Left forelimb (tissue), 1 donor: Measurements from ENCODE around the gene TRPM1.

Experiments used
- DNase-seq: peaks from one replicate; pipeline ENCODE4 v3.0.0-alpha.2; 2018; ENCODE audit warnings: low spot score

The TRPM1 gene

DNA sequence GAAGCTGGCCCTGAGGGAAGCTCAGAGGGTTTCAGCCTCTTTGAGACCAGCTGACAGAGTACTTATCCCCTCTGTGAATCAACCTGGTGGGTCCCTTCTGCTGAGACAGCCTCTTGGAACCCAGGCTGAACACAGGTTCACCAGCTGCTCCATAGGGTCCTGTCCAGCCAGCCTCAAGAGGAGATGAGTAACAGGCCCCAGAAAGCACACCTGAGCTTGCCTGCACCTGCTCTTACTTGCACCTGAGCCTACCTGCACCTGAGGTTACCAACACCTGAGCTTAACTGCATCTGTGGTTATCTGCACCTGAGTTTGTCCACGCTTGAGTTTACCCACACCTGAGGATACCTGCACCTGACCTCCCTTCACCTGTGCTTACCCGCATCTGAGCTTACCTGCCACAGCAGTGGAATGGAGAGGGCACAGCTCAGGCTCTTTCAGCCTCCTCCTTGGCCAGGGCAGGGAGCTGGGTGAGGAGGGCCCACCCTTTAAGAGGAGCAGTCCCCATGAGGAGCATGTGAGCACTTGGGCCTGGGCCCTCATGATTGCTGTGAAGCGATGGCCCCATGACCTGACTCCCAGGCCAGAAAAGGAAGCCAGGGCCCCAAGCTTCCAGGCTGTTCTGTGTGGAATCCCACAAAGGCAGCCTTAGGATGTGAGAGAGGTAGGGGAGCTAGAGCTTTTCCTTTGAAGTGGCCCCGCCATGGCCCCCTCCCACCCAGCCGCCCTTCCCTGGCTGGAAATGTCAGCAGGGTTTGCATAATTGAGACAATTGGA lies at the start of gene TRPM1:
Gene TRPM1, minus strand, starts transcription at position 464 of the 777 bp plus-strand sequence. CDS start 20,370 bp downstream, outside the sequence.
- DNase-seq, result no peak

DNA sequence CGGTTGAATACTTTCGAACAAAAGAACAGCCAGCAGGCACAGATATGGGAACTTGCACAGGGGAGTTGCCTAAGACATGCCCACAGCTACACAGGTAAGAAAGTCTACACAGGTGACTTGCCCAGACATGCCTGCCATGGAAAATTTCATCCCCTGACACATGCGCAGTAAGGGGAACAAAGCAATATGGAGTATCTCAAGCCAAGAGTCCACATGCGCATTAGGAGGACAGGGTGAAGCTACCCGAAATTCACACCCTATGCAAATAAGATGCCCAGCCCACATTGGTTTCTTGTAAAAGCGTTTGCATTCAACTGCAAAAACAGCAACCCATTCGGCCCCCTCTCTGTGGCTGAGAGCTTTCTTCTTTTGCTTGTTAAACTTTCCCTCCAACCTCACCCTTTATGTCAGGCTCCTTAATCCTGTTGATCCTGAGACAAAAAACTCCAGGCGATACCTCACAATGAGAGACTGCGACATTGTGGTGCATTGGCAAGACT lies 49.3 kb upstream of the TRPM1 start:
- no peak for DNase-seq

DNA sequence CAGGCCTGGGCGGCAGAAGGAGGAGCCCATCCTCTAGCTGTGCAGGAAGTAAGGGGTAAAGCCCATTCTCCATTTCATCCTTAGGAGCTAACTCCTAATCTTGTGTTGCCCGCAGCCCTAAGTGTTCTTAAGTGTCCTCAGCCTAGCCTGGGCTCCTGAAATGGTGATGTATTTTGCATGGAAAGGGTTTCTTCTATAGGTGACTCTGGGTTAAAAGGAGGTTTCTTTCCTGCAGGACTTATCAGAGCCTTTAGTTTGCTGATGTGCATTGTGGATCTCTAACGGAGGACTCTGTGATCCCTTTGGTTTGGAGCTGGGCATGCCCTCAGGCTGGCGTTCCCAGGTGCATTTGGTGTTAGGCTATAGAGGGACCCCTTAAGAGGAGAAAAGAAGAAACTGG lies 48.5 kb upstream of the TRPM1 start:
- DNase-seq, result no peak

DNA sequence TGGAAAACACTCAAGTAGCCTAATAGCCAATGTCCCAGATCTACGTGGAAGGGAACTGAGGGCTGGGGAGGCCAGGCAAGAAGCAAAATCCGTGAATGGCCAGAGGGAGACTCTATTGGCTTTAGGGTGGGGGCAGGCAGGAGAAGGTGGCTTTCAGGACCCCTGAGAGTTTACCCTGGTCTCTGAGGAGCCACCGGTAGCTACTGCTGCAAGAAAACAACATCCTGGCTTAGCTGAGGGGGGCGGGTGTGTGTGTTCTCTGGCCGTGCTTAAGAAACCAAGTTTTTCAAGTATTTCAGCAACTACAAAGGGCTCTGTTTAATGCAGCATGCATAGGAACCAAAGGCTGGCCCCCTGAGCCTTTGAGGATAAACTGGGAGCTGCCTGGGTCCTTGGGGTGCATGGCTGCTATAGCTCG lies 47.6 kb upstream of the TRPM1 start:
- no peak for DNase-seq

DNA sequence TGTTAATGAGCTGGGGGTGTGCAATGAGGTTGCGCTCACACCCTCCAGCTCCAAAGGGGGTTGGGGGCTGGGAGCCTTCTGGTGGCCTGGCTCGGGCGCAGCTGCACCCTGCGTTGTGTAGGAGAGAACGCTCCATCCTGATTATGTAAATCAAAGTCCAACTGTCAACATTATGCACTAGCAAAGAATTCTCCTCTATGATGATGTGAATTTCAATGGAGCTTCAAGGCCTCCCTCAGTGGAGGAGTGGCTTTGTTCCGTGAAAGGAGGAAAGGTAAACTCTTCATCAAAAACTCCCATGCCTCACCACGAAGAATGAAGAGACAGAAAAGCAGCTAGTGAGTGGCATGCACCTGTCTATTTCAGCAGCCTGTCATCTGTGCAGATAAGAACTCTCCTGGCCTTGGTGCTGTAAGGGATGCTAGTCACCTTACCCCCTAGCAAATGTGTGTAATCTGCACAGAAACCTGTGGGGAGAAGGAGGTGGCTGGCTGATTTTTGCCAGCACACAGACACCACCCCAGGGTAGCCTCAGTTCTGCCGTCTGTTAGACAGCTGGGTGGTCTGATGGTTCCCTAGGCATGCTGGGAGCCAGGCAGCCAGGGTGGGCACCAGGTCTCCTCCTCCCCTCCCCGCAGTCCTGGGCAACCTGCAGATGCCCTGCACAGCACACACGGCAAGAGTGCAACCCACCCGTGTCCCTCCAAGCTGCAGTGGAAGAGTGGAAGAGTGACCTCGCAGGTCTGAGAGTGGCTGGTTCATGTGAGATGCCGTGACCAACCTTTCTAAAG lies 47.0 kb upstream of the TRPM1 start:
- no peak for DNase-seq

DNA sequence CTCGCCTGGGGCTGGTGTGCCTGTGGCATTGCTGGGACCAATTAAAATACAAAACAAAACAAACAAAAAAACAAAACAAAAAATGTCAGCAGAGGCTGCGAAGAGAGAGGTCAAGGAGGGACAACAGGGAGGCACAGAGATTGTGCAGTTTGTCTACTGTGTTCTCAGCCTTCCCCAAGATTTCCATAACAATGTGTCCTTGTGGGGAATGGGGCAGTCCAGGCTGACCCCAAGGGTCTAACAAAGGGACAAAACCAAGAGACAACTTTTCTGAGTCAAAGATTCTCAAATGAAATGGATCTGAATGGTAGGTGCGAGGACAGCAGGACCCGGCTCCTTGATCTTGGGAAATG lies 46.4 kb upstream of the TRPM1 start:
- no peak for DNase-seq

DNA sequence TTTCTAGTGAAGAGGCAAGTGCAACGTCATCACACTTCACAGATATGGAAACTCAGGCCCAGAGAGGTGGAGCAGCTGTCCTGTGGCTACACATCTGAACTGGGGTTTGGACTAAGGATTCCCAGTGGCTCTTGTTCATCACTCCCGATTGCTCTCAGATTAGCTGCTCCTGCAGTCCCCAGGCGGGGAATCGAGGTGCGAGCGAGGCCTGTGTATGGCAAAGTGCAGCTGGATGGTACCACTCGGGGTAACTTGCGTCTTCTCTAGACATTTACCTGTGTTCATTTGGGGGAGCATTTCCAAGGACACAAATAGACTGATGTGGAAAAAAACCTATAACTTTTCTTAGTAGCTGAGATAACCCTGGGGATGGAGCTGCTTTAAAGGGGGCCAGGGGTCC lies 45.9 kb upstream of the TRPM1 start:
- DNase-seq, result no peak

DNA sequence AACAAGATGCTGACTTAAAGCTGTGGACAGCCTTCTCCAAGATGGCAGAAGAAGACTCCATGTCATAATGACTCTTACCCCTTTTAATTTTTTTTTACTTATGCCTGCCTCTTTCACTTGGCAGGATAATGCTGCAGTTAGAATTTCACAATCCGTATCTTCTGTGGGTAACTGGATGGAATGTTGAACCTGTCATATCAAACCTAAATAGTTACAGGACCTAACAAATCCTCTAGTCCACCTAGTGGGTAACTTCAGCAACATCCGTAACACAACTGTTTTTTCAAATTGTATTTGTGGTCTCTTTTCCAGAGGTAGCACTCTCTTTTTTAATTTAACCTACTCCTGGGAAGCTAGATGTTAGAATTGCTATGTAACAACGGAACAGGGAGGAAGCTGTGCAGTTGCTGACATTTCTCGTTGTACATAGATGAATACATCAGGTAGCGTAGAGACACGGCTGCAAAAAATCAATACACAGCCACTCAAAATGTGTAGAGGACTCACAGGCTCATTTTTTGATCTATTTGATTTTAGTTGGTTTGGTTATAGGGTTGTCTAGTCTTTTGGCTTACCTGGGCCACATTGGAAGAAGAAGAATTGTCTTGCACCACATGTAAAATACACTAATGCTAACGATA lies 43.9 kb upstream of the TRPM1 start:
- DNase-seq, result no peak

DNA sequence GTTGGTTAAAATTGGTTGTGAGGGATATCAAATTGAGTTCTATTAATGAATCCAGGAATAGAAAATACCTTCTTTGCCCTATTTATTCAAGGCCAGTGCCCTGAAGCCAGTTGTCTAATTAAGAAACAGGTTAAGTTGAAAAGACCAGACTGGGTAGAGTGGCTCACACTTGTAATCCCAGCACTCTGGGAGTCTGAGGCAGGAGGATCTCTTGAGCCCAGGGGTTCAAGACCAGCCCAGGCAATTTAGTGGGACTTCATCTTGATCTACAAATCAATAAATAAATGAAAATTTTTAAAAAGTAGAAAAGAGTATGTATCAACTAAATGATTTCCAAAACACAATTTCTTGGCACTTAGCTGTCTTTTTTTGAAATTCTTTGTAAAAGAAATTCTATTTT lies 40.3 kb upstream of the TRPM1 start:
- DNase-seq, result no peak

DNA sequence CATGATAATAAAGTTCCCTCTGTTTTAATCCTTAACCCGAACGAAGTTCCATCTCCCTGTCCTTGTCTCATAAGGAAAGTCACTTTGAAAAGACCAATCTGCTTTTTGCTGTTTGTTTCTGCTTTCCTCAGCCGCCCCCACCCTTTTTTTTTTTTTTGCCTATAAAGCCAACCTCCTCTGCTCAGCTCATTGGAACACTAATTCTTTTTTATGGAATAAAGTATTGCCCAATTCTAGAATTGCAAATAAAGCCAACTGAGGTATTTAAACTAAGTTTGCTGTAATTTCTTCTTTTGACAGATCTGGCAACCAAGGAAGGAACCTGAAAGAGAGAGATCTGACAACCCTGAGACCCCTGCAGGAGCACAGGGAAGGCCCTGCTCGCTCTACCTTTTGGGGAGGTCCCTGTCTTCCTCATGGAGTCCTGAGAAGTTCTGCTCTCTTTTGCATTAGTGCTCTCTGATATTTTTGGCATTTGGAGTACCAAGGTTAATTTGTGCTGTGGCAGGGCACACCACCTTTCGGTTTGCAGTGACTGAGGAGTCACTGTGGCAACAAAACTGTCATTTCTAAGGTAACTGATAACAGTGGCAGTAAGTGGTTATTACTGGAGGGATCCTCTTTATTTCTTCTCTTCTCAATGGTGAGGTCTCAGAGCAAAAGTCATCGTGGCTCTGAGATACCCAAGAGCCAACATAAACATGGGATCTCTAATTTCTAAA lies 35.2 kb upstream of the TRPM1 start:
- no peak for DNase-seq

DNA sequence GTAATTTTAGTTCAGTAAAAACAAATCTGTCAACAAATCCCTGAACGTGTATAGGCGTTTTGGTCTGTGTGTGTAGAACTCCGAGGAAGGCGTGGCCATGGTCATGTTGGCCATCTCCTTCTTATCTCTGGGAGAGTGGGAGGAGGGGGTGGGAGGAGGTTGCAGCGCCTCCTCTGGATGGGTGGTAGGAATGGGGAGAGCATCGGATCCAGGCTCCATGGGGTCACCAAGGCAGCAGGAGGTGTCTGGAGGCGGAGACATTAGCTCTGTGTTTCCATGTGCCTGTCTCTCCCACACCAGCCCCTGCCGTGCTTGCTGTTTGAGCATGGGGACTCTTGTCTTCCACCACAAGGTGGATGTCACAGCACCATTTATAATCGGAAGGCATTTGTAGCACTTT lies 34.5 kb upstream of the TRPM1 start:
- no peak for DNase-seq

DNA sequence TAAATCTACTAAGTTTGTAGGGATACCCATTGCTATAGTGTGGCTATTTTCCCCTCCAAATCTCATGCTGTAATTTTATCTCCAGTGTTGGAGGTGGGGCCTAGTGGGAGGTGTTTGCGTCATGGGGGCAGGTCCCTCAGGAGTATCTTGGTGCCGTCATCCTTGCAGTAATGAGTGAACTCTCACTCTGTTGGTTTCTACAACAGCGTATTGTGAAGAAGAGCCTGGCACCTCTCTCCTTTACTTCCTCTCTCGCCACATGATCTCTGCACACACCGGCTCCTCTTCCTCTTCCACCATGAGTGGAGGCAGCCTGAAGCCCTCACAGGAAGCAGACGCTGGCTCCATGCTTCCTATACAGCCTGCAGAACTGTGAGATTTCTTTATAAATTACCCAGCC lies 34.0 kb upstream of the TRPM1 start:
- no peak for DNase-seq

DNA sequence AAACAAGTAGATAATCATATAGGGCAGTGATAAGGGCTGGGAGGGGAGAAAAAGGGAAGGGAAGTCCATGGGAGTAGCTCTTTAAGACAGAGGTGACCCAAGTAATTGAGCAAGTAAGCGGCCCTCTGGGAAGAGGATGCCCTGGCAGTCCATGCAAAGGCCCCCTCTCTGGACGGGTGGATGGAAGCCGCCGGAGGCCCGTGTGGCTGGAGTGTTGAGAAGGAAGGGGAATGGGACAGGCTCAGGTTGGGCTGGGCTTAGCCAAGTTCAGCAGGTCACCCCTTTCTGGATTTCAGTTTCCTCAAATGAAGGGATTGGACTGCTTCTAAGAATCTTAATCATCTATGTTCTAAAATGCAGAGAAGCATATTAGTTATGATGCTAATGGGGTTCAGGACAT lies 32.4 kb upstream of the TRPM1 start:
- no peak for DNase-seq

DNA sequence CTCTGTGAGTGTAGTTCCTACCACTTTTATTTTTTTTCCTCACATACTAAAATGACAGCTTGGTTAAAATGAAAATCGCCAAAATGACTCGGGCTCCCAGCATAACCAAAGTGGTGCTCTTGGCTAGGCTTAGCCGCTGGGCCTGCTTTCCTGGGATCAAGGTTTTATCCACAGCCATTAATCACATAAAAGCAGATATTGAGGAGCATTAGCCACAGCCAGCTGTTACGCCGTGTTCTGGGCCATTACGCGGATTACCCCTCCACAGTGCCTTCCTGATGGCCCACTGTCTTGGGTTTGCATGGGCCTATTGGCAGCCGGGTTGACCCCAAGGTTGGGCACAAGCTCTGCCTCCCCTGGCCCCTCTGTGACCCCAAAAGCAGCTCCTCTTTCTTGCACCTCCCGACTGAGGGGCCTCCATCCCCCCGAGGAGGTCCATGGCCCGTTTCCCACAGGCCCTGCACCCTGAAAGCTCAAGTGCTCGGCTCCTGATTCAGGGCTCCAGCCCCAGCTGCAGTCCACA lies 30.4 kb upstream of the TRPM1 start:
- no peak for DNase-seq

DNA sequence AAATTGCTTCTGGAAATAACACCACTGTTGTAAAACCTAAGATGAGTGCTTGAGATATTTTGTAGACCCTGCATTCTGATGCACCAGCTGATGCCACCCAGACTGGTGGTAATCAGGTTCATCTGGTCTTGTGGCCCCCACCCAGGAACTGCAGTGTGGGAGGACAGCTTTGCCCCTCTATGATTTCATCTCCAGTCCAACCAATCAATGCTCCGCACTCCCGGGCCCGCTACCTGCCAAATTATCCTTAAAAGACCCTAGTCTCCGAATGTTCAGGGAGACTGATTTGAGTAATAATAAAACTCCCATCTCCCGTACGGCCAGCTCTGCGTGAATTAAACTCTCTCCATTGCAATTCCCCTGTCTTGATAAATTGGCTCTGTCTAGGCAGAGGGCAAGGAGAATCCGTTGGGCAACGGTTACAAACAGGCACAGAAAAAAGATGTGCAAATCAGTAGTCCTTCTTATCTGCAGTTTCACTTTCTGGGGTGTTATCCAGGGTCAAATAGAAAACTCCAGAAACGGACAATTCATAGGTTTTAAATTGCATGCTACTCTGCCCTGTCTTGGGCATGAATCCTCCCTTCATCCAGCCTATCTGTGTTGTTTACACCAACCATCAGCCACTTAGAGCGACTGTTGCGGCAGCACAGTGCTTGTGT lies 29.2 kb upstream of the TRPM1 start:
- DNase-seq, result no peak

DNA sequence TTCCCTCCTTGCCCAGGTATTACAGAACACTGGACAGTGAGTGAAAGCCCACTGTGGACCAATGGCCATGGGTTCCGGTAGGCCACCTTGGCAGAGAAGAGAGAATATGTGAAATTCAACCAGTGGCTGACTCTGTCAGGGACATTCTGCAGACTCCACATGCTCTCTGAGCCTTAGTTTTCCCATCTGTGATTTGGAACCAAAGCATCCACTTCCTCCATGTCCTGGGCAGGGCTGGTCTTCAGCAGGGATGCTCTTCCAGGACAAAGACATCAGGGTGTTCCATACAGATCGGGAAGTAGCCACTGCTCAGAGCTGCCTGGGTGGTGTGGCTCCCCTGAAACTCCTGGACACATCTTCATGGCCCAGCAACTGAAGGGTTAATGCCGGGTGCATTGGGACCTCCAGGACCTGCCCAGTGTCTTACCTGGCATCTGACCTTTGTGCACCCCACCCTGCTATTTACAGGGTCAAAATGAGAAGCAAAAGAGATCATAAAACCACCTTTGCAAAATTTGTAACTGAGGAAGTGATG lies 28.3 kb upstream of the TRPM1 start:
- DNase-seq, result no peak

DNA sequence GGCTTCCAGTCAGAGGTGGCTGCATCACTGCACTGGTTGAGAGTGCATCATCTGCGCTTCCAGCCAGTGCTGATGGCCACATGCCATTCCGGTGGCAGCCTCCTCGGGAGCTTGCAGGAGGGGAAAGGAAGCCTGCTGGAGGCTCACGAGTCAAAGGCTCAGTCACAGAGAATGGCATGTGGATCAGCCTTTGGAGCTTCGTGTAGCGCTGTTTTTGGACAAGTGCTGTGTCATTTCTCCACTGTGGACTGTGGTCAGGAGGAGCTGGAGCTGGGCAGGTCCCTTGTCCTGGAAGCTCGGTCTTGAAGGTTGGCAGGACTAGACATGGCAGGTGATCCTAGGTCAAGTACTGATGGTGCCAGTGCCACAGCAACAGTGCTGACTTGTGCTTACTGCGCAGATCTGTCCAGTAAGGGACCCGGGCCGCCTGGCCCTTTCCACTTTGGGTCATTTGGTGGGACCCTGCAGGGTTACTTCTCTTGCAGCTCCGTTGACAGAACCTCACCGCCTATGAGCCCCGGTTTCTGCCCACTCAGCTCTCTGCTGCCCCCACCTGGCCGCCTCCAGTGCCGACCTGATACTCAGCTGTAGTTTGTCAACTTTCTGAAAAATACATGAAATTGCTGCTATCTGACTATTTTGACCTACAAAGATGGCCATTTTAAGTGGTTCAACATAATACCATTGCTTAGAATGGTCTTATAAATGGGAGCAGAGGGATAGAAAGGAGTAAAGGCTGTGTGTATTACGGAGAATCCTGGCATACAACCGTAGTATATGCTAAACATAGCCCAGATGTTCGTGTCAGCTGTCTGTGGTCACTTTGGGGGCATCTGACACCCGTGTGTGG lies 27.6 kb upstream of the TRPM1 start:
- peak; percentile 78 for DNase-seq

DNA sequence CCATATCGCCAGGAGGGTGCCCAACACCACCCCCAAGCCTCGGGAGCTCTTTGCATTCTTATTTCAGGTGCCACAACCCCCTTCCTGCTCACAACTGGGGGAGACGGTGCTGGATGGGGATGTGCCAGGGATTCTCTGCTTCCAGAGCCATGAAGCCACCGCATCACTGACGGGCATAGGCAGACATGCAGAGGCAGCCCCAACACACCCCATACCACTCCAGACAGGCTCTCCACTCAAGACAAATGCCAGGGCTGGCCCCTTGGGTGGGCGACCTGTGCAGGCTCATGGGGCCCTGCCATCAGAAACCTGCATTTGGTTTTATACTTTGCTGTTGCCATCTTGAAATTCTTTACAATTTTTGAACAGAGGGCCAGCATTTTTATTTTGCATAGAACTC lies 27.0 kb upstream of the TRPM1 start:
- no peak for DNase-seq

DNA sequence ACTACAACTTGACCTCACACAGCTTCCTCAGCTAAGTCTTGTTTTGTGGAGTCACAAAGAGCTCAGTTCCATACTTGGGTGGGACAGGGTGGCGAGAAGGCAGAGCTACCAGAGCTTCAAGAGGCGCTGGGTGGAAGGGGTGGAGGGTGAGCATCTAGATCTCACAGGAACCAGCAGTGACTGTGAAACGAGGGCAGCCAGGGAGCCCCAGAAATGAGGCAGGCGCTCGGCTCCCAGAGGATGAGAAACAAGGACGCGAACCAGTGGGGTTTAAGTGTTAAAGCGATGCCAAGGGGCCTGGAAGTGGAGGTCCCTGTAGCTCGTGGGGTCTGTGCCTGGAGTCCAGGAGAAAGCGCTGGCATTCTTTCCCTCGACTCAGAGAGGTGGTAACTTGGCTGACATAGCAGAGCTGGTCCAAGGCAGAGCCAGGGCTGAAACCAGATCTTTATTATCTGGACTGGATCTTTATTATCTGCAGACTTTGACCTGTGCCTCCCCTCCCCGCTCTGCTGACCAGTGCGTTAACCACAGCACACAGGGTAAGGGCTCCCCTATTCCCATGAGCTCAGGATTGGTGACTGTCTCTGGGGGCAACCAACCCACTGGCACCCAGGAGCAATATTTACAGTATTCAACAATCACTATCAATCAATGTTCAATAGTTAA lies 26.2 kb upstream of the TRPM1 start:
- no peak for DNase-seq

DNA sequence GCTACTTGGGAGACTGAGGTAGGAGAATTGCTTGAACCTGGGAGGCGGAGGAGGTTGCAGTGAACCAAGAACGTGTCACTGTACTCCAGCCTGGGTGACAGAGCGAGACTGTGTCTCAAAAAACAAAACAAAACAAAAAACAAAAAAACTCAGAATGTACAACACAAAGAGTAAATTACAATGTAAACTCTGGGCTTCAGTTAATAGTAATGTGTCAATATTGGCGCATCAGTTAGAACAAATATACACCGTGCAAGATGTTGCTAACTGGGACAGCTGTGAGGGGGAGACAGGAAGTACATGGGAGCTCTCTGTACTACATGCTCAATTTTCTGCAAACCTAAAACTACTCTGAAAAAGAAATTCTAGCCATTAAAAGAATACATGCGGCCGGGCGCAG lies 23.5 kb upstream of the TRPM1 start:
- DNase-seq, result no peak
